Left colon (tissue), 2 donors: Measurements from ENCODE around the gene CELSR1. TPM values are rescaled to one million over a fixed set of nuclear protein-coding genes. Genes with fewer than 3 reads are reported as not detected.

ENCODE experiments used
- ATAC-seq: fragments of 200-7000 bp; cut with Tn5 transposase; one replicate; pipeline ENCODE4 v1.9.1; 2020; ENCODE audit warnings: mild to moderate bottlenecking, moderate library complexity
- DNase-seq, 2 donors: peaks; one replicate each; pipeline ENCODE4 v3.0.0-alpha.2; 2020
- intact Hi-C, 2 donors: fragments of 100-400 bp; cut with DNase I in 1 of 2; cut with micrococcal nuclease in 1 of 2; formaldehyde crosslinking; loops; one replicate each; pipeline versions ENCODE4 v1.11.2 to v1.14.0; 2022; cut with DNase I, micrococcal nuclease
- total RNA-seq, 2 donors: library from RNA; stranded (reverse); fragmentation: NEBNext Ultra II Directional; extraction: Animal tissue kit (Norgen Biotek cat#: 25700); gene quantifications; one replicate each; pipeline ENCODE4 v1.2.1, GENCODE V29; 2021
- donor health status: DM: no; HTN: no; CAD: no.
- donor health status: DM: yes; HTN: yes; CAD: no.

The CELSR1 gene
- total RNA-seq, 2 donors from 2014 or later = 1.8 to 4.9 TPM

GRCh38 chr22:46381731-46382130, 155.7 kb downstream of the CELSR1 start:
- DNase-seq (no peak), ATAC-seq (no peak)
- intact Hi-C loops = no loop called here

GRCh38 chr22:46381142-46381541, 156.3 kb downstream of the CELSR1 start:
- intact Hi-C loops = no loop called here
- DNase-seq (no peak), ATAC-seq (no peak)

- ATAC-seq (no peak), DNase-seq (no peak)
- intact Hi-C loops = no loop called here
These were observed 156.8 kb downstream of the CELSR1 start for GRCh38 chr22:46380581-46380980.

GRCh38 chr22:46380069-46380468, 157.4 kb downstream of the CELSR1 start:
- DNase-seq (no peak), ATAC-seq (no peak)
- intact Hi-C loops = no loop called here

GRCh38 chr22:46379066-46379930, 158.1 kb downstream of the CELSR1 start:
- peak; percentile 50 for ATAC-seq
- DNase-seq = peak in 1 of 2 donors; percentile 51
- intact Hi-C loops = no loop called here

GRCh38 chr22:46378426-46379065, 158.9 kb downstream of the CELSR1 start:
- intact Hi-C loops = no loop called here
- DNase-seq (no peak), ATAC-seq (no peak)

GRCh38 chr22:46377525-46378425, 159.6 kb downstream of the CELSR1 start:
- ATAC-seq (peak; percentile 53), DNase-seq (peak; percentile 58 to 86)

GRCh38 chr22:46376908-46377524, 160.4 kb downstream of the CELSR1 start:
- DNase-seq (no peak), ATAC-seq (no peak)
- intact Hi-C loops = no loop called here

More at GRCh38 chr22:46377525-46378425, 159.6 kb downstream of the CELSR1 start:
- intact Hi-C loops = no loop called here

- intact Hi-C loops = no loop called here
- ATAC-seq (no peak), DNase-seq (no peak)
These were observed 161.3 kb downstream of the CELSR1 start for GRCh38 chr22:46376111-46376510.

- peak; percentile 74 for ATAC-seq
- DNase-seq = peak; percentile 83 to 92
- intact Hi-C loops = no loop called here
These were observed 162.6 kb downstream of the CELSR1 start for GRCh38 chr22:46374663-46375474.

- DNase-seq (peak; percentile 75 to 82), ATAC-seq (peak; percentile 47)
- intact Hi-C loops = no loop called here
These were observed 163.3 kb downstream of the CELSR1 start for GRCh38 chr22:46373921-46374662.

- peak; percentile 56 to 70 for DNase-seq
- peak; percentile 3 for ATAC-seq
These were observed 164.3 kb downstream of the CELSR1 start for GRCh38 chr22:46373159-46373558.

GRCh38 chr22:46372686-46373085, 164.7 kb downstream of the CELSR1 start:
- no peak for ATAC-seq
- DNase-seq = no peak
- intact Hi-C loops = no loop called here

More at GRCh38 chr22:46373159-46373558, 164.3 kb downstream of the CELSR1 start:
- intact Hi-C loops = no loop called here

- ATAC-seq = no peak
These were observed 165.7 kb downstream of the CELSR1 start for GRCh38 chr22:46371623-46372226.

GRCh38 chr22:46370584-46371291, 166.7 kb downstream of the CELSR1 start:
- peak; percentile 14 for ATAC-seq
- no peak for DNase-seq
- intact Hi-C loops = no loop called here

More at GRCh38 chr22:46371623-46372226, 165.7 kb downstream of the CELSR1 start:
- intact Hi-C loops = no loop called here
- DNase-seq = no peak
